TTC549 (cell line): Measurements from ENCODE around the gene ATF6.
"Not testable (repeated sequence)": the region's sequence is repeated elsewhere in the genome, so short reads cannot be mapped to it uniquely, and the experiment has no call there.

Experiments
- FAIRE-seq: peaks from 2 replicates; lab custom pipeline; 2012; peaks lifted over from hg19 to GRCh38; lab: Jason Lieb, UNC

Gene ATF6

GRCh38 chr1:161781995-161782394, 15.9 kb downstream of the ATF6 start:
- FAIRE-seq, result no peak

- FAIRE-seq, result no peak
These were observed 16.8 kb downstream of the ATF6 start for GRCh38 chr1:161782886-161783285.

GRCh38 chr1:161784968-161785367, 18.8 kb downstream of the ATF6 start:
- FAIRE-seq, result no peak

- no peak for FAIRE-seq
These were observed 21.2 kb downstream of the ATF6 start for GRCh38 chr1:161787355-161787754.

GRCh38 chr1:161790587-161791317, 24.6 kb downstream of the ATF6 start:
- no peak for FAIRE-seq

GRCh38 chr1:161791904-161792655, 26.0 kb downstream of the ATF6 start:
- FAIRE-seq, result no peak

- peak; percentile 99 for FAIRE-seq
These were observed 26.6 kb downstream of the ATF6 start for GRCh38 chr1:161792740-161793139.

GRCh38 chr1:161799792-161800191, 33.7 kb downstream of the ATF6 start:
- peak; percentile 68 for FAIRE-seq

- peak; percentile 39 for FAIRE-seq
These were observed 35.8 kb downstream of the ATF6 start for GRCh38 chr1:161801955-161802354.

GRCh38 chr1:161803181-161803580, 37.1 kb downstream of the ATF6 start:
- FAIRE-seq, result no peak

- FAIRE-seq, result peak; percentile 57
These were observed 39.5 kb downstream of the ATF6 start for GRCh38 chr1:161805399-161806197.

GRCh38 chr1:161809202-161809601, 43.1 kb downstream of the ATF6 start:
- not testable (repeated sequence) for FAIRE-seq

GRCh38 chr1:161809656-161810055, 43.5 kb downstream of the ATF6 start:
- FAIRE-seq, result not testable (repeated sequence)

- peak; percentile 38 for FAIRE-seq
These were observed 44.7 kb downstream of the ATF6 start for GRCh38 chr1:161810780-161811179.

GRCh38 chr1:161816201-161816600, 50.1 kb downstream of the ATF6 start:
- no peak for FAIRE-seq

- FAIRE-seq, result no peak
These were observed 51.1 kb downstream of the ATF6 start for GRCh38 chr1:161817176-161817730.

GRCh38 chr1:161820914-161821313, 54.8 kb downstream of the ATF6 start:
- FAIRE-seq, result peak; percentile 11

- FAIRE-seq, result peak; percentile 25
These were observed 58.5 kb downstream of the ATF6 start for GRCh38 chr1:161824618-161825017.

- no peak for FAIRE-seq
These were observed 59.7 kb downstream of the ATF6 start for GRCh38 chr1:161825831-161826230.

- FAIRE-seq, result no peak
These were observed 60.4 kb downstream of the ATF6 start for GRCh38 chr1:161826478-161826877.

GRCh38 chr1:161827786-161828185, 61.7 kb downstream of the ATF6 start:
- FAIRE-seq, result peak; percentile 15

- FAIRE-seq, result not testable (repeated sequence)
These were observed 66.3 kb downstream of the ATF6 start for GRCh38 chr1:161832299-161832907.
